Myocyte (in vitro differentiated cells): ENCODE data around the gene ALOX5. TPM values are rescaled to one million over a fixed set of nuclear protein-coding genes. Genes with fewer than 3 reads are reported as not detected.

Source experiments
- total RNA-seq: library from RNA; depleted of rRNA; stranded (reverse); fragments of >200 nt; gene quantifications from 2 replicates; pipeline ENCODE4 v1.2.3, GENCODE V29; 2014

ALOX5 gene
- total RNA-seq, 1 donor from 2014 or later = not detected

Other genes starting within 250 kb of the ALOX5 start
- gene OR13A1, start 58.6 kb upstream of the ALOX5 start, total RNA-seq = not detected in 2 replicates